GM12874 (cell line): ENCODE data around the gene ASCL2.

Experiments used
- CTCF ChIP-seq: IDR thresholded peaks from 2 replicates; pipeline ENCODE4 v1.5.1; 2011; ENCODE audit warnings: low read depth, mild to moderate bottlenecking, control low read depth, low read length, moderate library complexity; ENCODE audit not compliant: insufficient read depth

Gene ASCL2

DNA sequence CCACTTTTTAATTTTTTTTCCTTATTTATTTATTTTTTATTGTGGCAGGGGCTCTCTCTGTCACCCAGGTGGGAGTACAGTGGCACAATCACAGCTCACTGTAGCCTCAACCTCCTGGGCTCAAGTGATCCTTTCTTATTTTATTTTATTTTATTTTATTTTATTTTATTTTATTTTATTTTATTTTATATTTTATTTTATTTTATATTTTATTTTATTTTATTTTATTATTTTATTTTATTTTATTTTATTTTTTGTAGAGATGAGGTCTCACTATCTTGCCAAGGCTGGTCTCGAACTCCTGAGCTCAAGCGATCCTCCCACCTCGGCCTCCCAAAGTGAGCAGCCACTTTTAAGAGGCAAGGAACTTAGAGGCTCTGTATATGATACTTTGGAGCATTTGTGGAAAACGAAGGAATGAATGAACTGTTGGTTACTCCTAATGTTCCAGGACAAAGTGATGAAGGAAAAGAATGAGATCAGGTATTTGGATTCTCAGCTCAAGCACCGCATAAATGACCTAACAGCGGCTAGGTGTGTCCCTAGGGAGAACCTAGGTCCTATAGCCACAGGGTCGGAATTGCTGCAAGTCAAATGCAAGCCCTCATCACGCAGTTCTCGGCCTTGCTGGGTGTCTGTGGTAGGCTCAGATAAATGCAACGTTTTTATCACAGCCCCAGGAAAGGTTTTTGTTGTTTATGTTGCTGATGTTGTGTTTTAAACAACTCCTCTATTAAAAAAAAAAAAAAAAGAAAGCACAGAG is 36.5 kb downstream of the ASCL2 start:
- no peak for TF ChIP-seq CTCF

DNA sequence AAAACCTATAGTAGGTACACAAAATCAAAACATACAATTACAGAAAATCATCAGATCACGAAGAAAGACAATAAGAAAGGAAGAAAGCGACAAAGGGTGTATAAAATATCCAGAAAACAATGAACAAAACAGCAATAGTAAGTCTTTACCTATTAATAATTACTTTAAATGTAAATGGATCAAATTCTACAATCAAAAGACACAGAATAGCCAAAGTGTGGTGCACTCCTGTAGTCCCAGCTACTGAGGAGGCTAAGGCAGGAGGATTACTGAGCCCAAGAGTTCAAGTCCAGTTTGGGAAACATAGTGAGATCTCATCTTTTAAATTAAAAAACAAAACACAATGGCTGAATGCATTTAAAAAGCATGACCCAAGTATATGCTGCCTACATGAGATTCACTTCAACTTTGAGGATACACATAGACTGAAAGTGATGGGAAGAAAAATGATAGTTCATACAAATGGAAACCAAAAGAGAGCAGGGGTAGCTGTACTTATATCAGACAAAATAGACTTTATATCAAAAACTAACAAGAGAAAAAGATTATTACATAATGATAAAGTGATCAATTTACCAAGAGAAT is 40.6 kb downstream of the ASCL2 start:
- TF ChIP-seq CTCF = no peak

- TF ChIP-seq CTCF = no peak
These were observed 46.1 kb downstream of the ASCL2 start for GRCh38 chr11:2224254-2224653.

GRCh38 chr11:2223153-2223794 is 47.1 kb downstream of the ASCL2 start:
- TF ChIP-seq CTCF = no peak

DNA sequence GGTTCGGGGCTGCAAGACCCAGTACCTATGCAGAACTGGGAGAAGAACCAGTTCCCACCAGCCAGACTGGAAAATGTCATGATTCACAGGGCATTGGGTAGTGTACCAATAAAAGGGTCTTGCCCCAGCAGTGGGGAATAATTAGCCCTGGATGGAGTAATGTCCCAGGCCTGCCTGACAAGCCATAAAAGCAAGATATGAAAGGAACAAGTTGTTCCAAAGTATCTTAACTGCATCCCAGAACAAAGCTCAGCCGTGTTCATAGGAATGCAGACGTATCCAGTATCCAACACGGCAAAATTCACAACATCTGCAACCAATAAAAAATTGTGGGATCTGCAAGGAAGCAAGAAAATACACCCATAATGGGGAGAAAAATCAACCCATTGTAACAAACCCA is 47.9 kb downstream of the ASCL2 start:
- TF ChIP-seq CTCF = no peak

- no peak for TF ChIP-seq CTCF
These were observed 48.8 kb downstream of the ASCL2 start for GRCh38 chr11:2221591-2221990.

- no peak for TF ChIP-seq CTCF
These were observed 49.4 kb downstream of the ASCL2 start for GRCh38 chr11:2221024-2221423.
